ENCODE data around the gene HELLS. TPM values are rescaled to one million over a fixed set of nuclear protein-coding genes. Genes with fewer than 3 reads are reported as not detected.

HELLS gene
- total RNA-seq, 2 experiments from 2014 or later: 190 to 204 TPM

- no peak overlapping the region for H3K4me3 ChIP-seq (ENCODE audit: low read depth, low read length, poor library complexity, severe bottlenecking)
- POLR2A ChIA-PET: no interaction called here
- H3K27ac ChIP-seq (ENCODE audit: low read depth, low read length, poor library complexity, severe bottlenecking): no peak overlapping the region
- intact Hi-C loops (cut with micrococcal nuclease; ENCODE audit: unreplicated experiment): no loop called here
- BruUV-seq (replicated peaks): no TSS peak
- CTCF ChIA-PET (ENCODE audit: unreplicated experiment): no interaction called here
- no peaks in the 10 kb centered on the region for H3K79me2 ChIP-seq (ENCODE audit: insufficient read depth, low read depth, low read length)
- H3K36me3 ChIP-seq (ENCODE audit: insufficient read depth, low read length): no peaks in the 10 kb centered on the region
- no peaks in the 10 kb centered on the region for H4K20me1 ChIP-seq (ENCODE audit: insufficient read depth, low read length)
- H3K4me1 ChIP-seq (ENCODE audit: insufficient read depth, low read length, poor library complexity, severe bottlenecking): no peaks in the 10 kb centered on the region
- H3K9me2 ChIP-seq (ENCODE audit: insufficient read depth, low read length): no peaks in the 10 kb centered on the region
- H3K4me2 ChIP-seq (ENCODE audit: low read length): no peak overlapping the region
- no peaks in the 10 kb centered on the region for H3K9me3 ChIP-seq (ENCODE audit: low read length)
- no peak for TF ChIP-seq CTCF (conservative IDR thresholded peaks at IDR 0.05; ENCODE audit: low read length)
- TF ChIP-seq EZH2phosphoT487 (IDR thresholded peaks at IDR 0.05; ENCODE audit: borderline replicate concordance, low read depth, low read length): no peak
- DNase-seq (ENCODE audit: low spot score): no peak
- no peak overlapping the region for H2AFZ ChIP-seq (ENCODE audit: low read length)
Measured at GRCh38 chr10:94645285-94645684, 99.7 kb downstream of the HELLS start.

Other genes starting within 250 kb of the HELLS start
- 31.6 and 38.5 TPM in 2 replicates for gene NOC3L, start 182.8 kb upstream of the HELLS start, total RNA-seq (2014; rRNA removed; shearing (Covaris generic))
- gene NOC3L, start 182.8 kb upstream of the HELLS start, total RNA-seq (2022): 31.2 and 37.1 TPM in 2 replicates
- gene TBC1D12, start 143.2 kb upstream of the HELLS start, total RNA-seq (2014; rRNA removed; shearing (Covaris generic)): 3.9 and 5.0 TPM in 2 replicates
- 1.9 and 2.2 TPM in 2 replicates for gene TBC1D12, start 143.2 kb upstream of the HELLS start, total RNA-seq (2022)
- gene CYP2C18, start 137.9 kb downstream of the HELLS start, total RNA-seq (2014; rRNA removed; shearing (Covaris generic)): not detected in 2 replicates
- gene CYP2C18, start 137.9 kb downstream of the HELLS start, total RNA-seq (2022): not detected in 2 replicates
- not detected in 2 replicates for gene CYP2C19, start 216.9 kb downstream of the HELLS start, total RNA-seq (2014; rRNA removed; shearing (Covaris generic))
- gene CYP2C19, start 216.9 kb downstream of the HELLS start, total RNA-seq (2022): not detected in 2 replicates